GM19467 (cell line): ENCODE data around the gene CTSL.
"Not testable (repeated sequence)": the region's sequence is repeated elsewhere in the genome, so short reads cannot be mapped to it uniquely, and the experiment has no call there.

Experiments
- ATAC-seq: cut with Tn5 transposase; IDR thresholded peaks from one replicate; pipeline ENCODE4 v1.9.1; 2021; ENCODE audit warnings: mild to moderate bottlenecking, moderate library complexity; ENCODE audit not compliant: unreplicated experiment

Gene CTSL

DNA sequence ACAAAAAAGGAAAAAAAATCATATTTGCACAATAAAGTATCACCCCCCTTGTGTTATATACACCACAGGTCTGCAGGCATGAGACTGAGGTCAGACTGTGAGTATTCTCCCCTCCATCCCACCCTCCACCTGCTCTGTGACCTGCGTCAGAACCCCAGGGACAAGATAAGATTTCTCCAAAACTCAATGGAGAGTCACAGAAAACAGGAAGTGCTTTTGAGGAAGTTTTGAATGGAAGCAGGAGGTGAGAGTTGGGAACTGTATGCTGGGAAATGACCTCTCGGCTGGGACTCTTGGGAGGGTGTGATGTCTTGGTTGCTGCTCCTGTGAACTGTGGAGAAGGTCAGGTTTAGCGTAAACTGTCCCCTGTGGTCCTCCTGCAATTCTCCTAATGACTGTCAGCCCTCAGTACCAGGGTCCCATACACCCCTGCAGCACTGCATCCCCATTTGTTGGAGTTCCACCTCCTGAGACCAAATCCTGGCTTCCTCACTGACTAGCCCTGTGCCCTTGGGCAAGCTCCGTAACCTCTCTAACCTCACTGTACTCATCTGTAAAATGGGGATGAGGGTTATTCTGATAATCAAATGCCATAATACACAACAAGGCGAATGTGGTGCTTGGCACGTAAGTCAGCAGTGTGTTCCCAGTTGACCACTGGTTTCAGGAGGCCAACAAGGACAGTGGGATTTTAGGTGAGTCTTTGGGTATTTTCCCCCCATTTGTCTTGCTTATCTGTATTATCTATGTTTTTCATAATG, 6.9 kb upstream of the CTSL start:
- no peak for ATAC-seq

- ATAC-seq: no peak
These were observed 5.7 kb upstream of the CTSL start for GRCh38 chr9:87720173-87720572.

DNA sequence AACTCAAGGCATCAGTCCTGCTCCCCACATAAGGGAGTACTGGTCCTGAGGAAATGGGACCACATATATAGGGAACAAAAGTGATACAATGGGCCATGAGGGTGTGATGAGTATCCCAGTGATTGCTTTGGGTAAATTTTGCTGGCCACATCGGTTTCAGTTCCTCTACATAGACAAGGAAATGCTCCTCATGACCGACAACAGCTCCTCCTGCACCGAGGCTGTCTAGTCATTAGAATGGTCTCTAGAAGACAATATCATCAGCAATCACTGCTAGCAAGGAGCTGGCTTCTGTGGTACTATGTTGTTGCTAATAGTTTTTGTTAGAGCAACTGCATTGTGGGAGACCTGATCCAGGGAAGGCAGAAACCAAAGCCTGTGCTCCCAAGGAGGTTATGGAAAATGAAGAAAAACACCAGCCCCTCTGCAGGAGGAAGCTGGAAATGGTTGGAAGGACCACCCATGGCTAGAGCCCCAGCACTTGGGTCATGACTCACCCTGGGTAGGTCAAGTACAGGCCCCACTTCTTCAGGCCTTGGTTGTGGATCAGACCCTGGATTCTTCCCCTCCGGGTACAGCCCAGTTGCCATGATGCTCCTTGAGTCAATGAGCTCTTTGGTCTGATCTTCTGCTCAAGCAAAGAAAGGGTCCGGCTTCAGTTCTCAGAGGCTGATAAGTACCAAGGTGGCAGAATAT, 3.4 kb upstream of the CTSL start:
- ATAC-seq: no peak

GRCh38 chr9:87725356-87725899, 491 bp upstream of the CTSL start:
- no peak for ATAC-seq

- no peak for ATAC-seq
These were observed 3.3 kb downstream of the CTSL start for GRCh38 chr9:87729246-87729645.

DNA sequence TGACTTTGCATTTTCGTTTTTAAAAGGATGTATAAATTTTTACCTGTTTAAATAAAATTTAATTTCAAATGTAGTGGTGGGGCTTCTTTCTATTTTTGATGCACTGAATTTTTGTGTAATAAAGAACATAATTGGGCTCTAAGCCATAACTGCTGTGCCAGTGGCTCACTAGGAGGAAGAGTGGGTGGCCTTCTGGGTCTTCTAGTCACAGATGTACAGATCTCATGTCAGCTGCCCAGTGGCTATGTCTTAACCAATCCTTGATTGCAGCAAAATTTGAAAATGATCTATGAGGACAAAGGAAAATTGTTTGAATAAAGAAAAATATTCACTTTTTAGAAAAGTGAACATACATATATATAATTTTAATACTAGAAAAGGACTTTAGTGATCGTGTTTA, 5.4 kb downstream of the CTSL start:
- no peak for ATAC-seq

DNA sequence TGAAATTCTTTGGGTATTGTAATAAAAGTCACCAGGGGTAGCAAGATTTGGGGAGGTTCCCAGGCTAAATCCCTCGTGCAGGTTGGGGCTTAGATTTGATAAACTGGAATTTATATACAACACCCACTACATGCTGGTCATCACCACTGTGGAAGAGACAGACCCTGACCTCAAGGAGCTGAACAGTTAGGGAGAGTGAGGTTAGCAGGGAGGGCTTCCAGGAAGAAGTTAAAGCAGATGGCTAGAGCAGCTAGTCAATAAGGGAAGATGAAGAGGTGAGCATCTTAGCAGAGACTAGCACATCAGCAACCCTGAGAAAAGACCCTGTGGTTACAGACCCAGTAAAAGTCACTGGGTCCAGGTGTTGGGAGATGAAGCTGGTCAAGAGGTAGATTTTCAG, 6.4 kb downstream of the CTSL start:
- ATAC-seq: no peak

DNA sequence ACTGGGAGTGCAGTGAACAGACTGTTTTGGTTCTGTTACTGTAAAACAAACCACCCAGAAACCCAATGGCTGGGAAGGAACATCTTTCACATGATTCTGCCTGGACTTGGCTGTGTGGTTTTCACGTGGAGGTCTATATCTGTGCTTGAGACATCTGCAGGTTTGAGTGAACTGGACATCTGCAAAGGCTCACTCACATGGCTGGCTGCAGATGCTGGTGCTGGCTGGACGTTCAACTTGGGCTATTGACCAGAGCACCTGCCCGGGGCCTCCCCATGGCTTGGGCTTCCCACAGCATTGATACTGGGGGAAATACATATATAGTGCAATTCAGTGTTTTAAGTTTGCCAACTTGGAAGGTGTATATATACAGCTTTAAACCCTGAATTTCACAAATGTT, 6.8 kb downstream of the CTSL start:
- no peak for ATAC-seq

DNA sequence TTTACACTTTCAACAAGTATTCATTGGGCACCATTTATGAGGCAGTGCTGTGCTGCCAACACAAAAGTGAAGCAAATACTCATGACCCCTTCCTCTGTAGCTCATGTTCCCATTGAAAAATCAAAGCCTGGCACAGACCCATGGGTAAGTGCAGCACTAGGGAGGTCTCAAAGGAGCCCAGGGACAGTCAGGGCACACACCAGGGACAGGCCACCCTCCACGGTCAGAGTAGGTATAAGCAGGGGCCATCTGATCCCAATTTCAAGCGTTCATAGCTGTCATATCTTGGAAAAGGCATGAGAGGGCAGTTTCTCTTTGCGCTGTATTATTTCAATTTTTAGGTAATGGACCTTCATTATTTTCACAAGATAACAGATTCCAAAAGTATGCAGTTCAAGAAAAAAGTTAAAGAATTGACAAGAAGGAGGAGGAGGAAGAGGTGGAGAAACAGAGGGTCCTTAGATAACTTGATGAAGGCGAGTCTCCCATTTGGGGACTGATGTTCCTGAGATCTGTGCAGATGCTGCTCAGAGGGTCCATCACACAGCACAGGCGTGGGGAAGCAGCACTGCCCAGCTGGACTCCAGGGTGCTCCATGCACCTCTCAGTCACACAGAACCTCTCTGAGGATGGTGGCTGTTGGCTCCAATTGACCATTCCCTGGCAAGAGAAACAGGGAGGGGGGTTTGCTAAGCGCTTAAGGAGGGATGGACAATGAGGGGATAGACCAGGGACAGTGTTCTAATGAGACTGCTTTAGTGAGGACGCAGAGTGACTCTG, 7.5 kb downstream of the CTSL start:
- no peak for ATAC-seq

DNA sequence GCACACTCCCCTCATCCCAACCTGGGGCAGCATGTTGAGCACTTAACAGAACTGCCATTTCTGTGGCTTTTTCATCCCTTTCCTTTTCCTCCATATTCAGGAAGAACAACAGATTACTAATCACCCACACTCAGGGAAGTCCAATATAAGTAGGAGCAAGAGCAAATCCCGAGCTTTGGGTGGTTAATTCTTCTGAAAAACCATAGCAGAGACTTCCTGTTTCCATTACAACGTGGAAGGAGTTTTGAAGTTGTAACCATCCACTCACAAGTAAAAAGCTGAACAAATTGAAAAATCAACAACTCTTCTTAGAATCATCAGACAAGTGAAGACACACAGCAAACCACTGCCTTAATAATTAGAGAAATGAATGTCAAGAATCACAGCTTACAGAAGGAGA, 8.2 kb downstream of the CTSL start:
- no peak for ATAC-seq

DNA sequence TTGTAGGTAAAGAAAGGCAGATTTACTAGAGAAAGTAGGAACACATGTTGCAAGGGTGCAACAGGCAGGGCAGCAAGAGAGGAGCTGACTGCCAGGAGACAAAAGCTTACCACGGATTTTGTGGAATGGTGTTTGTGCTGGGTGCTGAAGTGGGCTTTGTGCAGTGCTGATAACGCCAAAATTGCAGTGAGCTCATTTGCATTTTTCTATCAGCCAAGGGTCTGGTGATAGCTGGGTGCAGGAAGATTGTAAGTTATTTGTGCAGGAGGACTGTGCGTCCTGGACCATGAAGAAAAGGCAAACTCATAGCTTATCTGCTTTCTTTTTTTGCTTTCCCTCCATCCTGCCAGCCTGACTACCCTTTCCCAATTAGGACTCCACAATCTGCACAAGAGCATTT, 13.6 kb downstream of the CTSL start:
- ATAC-seq: no peak

GRCh38 chr9:87740209-87740608, 14.3 kb downstream of the CTSL start:
- no peak for ATAC-seq

DNA sequence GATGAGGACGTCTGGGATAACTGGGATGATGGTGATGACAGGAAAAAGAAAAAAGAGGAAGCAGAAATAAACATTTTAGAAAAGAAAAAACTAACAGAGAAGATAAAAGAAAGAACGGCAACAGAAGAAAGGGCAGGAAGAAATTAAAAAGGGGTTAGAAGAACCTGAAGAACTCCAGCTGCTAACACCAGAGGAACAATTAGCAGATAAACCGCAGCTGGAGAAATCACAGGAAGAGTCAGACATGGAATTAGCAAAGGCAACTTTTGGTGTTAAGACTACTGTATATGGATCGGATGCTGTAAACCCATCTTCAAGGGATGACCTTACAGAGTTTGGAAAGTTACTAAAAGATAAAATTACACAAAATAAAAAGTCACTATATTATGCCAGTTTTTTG, 15.4 kb downstream of the CTSL start:
- no peak for ATAC-seq

DNA sequence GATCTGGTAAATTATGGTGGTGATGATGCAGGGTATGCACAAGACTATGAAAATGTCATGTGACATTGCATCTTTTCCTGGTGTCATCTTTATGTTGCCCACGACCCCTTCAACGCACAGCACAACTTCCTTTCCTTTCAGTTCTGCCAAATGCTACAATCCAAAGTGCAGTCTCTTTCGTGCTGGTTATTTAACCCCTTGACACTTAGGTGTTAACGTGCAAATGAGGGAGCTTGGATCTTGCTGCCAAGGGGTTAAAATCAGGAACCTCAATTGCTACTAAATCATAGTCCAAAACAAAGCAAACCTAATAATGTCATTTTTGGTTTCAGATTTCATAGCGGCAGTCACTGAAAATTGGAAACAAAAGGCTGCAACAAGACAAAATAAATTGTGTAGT, 16.0 kb downstream of the CTSL start:
- no peak for ATAC-seq

GRCh38 chr9:87742813-87743428, 17.0 kb downstream of the CTSL start:
- ATAC-seq: no peak

DNA sequence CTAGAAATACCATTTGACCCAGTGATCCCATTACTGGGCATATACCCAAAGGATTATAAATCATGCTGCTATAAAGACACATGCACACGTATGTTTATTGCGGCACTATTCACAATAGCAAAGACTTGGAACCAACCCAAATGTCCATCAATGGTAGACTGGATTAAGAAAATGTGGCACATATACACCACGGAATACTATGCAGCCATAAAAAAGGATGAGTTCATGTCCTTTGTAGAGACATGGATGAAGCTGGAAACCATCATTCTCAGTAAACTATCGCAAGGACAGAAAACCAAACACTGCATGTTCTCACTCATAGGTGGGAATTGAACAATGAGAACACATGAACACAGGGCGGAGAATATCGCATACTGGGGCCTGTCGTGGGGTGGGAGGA, 18.3 kb downstream of the CTSL start:
- ATAC-seq: not testable (repeated sequence)

- no peak for ATAC-seq
These were observed 20.3 kb downstream of the CTSL start for GRCh38 chr9:87746186-87746585.

DNA sequence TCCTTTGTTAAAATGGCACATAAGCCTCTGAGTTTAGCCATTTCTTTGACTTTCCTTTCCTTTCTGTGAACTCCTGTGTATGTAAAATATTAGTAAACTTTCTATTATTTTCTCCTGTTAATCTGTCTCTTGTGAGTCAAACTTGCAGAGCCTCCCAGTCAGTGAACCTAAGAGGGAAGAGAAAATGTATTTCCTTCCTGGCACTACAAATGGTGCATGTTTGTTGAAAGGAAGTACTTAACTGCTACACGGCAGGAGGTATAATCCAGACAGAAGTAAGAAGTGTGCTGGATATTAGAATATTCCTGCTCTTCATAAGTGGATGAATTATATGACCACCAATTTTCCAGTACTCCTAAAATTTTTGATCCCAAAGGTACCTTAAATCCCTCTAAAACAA, 23.0 kb downstream of the CTSL start:
- no peak for ATAC-seq

- no peak for ATAC-seq
These were observed 23.6 kb downstream of the CTSL start for GRCh38 chr9:87749335-87750035.

DNA sequence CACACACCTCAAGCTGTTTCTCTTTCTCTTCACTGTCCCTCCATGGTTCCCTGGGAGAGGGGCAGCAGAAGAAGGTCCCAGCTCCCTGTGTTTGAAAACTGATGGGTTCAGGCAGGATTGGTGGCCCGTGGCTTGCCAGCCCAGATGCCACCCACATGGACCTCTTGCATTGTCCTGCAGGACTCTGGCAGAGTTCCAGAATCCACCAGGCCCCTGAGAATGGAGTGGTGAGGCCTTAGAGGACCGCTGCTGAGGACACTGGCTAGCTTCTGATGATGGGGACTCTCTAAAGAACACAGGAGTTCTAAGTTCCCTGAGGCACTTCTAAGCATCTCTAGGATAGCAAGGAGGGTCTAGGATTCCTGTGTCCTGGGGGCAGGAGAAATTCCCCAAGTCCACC, 24.8 kb downstream of the CTSL start:
- ATAC-seq: no peak

DNA sequence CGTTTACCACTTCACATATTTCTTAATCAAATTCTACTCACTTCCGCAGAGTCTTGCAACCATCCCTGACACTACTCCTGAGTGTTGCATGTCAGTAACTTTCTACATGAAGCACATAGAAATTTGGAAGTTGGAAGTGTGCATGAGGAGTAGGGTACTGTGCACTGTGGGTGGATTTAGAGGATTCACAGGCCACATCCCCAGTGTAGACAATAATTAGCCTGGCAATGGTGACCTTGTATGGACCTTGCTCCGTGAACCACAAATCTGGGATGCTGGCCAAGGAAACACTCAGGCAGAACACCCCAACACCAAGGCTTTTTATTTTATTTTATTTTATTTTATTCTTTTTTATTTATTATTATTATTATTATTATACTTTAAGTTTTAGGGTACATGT, 25.5 kb downstream of the CTSL start:
- ATAC-seq: no peak
